ENCODE results near the gene MAP1LC3B. TPM values are rescaled to one million over a fixed set of nuclear protein-coding genes. Genes with fewer than 3 reads are reported as not detected.

Gene MAP1LC3B
- total and polyA plus RNA-seq, 2 experiments from 2014 or later = 73.3 to 134 TPM

DNA sequence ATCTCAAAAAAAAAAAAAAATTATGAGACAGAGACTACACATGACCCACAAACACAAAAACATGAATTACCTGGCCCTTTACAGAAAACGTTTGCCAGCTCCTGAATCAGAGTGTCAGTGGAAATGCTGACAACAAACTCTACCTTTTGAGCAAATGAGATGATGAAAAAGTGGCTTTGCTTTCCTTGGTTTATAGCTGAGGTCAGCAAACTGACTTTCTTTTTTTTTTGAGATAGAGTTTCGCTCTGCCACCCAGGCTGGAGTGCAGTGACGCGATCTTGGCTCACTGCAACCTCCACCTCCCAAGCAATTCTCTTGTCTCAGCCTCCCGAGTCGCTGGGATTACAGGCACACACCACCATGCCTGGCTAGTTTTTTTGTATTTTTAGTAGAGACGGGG, 54.3 kb downstream of the MAP1LC3B start:
- WGBS (ENCODE audit: low lambda C conversion rate, missing lambda C conversion rate) = 94% methylated on average over 7 of the region's 7 CpGs
- H3K27ac ChIP-seq = peak overlapping the region; percentile 63
- no peaks in the 10 kb centered on the region for H3K9me2 ChIP-seq (replicated peaks; ENCODE audit: insufficient read depth)

GRCh38 chr16:87447323-87447722, 55.2 kb downstream of the MAP1LC3B start:
- H3K4me1 ChIP-seq (ENCODE audit: insufficient read depth) = peaks cover 5% of the 10 kb centered on the region
- H3K79me2 ChIP-seq = peaks cover 39% of the 10 kb centered on the region
- H4K20me1 ChIP-seq (ENCODE audit: insufficient read depth, poor library complexity, severe bottlenecking) = no peaks in the 10 kb centered on the region
- no peak for TF ChIP-seq EZH2phosphoT487 (IDR thresholded peaks at IDR 0.05; ENCODE audit: low read depth, severe bottlenecking, unreplicated experiment)
- TF ChIP-seq, protein P1, sequence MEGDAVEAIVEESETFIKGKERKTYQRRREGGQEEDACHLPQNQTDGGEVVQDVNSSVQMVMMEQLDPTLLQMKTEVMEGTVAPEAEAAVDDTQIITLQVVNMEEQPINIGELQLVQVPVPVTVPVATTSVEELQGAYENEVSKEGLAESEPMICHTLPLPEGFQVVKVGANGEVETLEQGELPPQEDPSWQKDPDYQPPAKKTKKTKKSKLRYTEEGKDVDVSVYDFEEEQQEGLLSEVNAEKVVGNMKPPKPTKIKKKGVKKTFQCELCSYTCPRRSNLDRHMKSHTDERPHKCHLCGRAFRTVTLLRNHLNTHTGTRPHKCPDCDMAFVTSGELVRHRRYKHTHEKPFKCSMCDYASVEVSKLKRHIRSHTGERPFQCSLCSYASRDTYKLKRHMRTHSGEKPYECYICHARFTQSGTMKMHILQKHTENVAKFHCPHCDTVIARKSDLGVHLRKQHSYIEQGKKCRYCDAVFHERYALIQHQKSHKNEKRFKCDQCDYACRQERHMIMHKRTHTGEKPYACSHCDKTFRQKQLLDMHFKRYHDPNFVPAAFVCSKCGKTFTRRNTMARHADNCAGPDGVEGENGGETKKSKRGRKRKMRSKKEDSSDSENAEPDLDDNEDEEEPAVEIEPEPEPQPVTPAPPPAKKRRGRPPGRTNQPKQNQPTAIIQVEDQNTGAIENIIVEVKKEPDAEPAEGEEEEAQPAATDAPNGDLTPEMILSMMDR (IDR thresholded peaks at IDR 0.05; ENCODE audit: poor library complexity) = no peak
- H3K9me2 ChIP-seq (replicated peaks; ENCODE audit: insufficient read depth) = no peaks in the 10 kb centered on the region
- H3K4me3 ChIP-seq = no peak overlapping the region
- no peaks in the 10 kb centered on the region for H3K9me3 ChIP-seq (ENCODE audit: low read depth)
- H3K27ac ChIP-seq = peak overlapping the region; percentile 63
- H3K4me2 ChIP-seq = peak overlapping the region; percentile 26
- H3K36me3 ChIP-seq (replicated peaks; ENCODE audit: insufficient read depth, low read depth) = no peaks in the 10 kb centered on the region
- no peak overlapping the region for H2AFZ ChIP-seq
- no peaks in the 10 kb centered on the region for H3K27me3 ChIP-seq
- WGBS (ENCODE audit: low lambda C conversion rate, missing lambda C conversion rate) = 66% methylated on average over 6 of the region's 6 CpGs
- DNase-seq (ENCODE audit: low spot score) = no peak

More for the DNA sequence above, 54.3 kb downstream of the MAP1LC3B start:
- Histone ChIP-seq H2AFZ (no peak overlapping the region), H3K36me3 (replicated peaks; ENCODE audit: insufficient read depth, low read depth) (no peaks in the 10 kb centered on the region), H3K27me3 (no peaks in the 10 kb centered on the region), H3K9me3 (ENCODE audit: low read depth) (no peaks in the 10 kb centered on the region), H4K20me1 (ENCODE audit: insufficient read depth, poor library complexity, severe bottlenecking) (no peaks in the 10 kb centered on the region), H3K4me2 (no peak overlapping the region), H3K4me3 (no peak overlapping the region), H3K4me1 (ENCODE audit: insufficient read depth) (peaks cover 5% of the 10 kb centered on the region), H3K79me2 (peaks cover 43% of the 10 kb centered on the region)
- TF ChIP-seq EZH2phosphoT487 (IDR thresholded peaks at IDR 0.05; ENCODE audit: low read depth, severe bottlenecking, unreplicated experiment) = no peak
- no peak for TF ChIP-seq EZH2 (IDR thresholded peaks at IDR 0.05; ENCODE audit: borderline replicate concordance)
- no peak for DNase-seq (ENCODE audit: low spot score)

- H4K20me1 ChIP-seq (ENCODE audit: insufficient read depth, poor library complexity, severe bottlenecking) = no peaks in the 10 kb centered on the region
- H3K79me2 ChIP-seq = peaks cover 37% of the 10 kb centered on the region
- no peaks in the 10 kb centered on the region for H3K9me3 ChIP-seq (ENCODE audit: low read depth)
- TF ChIP-seq EZH2 (IDR thresholded peaks at IDR 0.05; ENCODE audit: borderline replicate concordance) (no peak), EZH2phosphoT487 (IDR thresholded peaks at IDR 0.05; ENCODE audit: low read depth, severe bottlenecking, unreplicated experiment) (no peak)
- TF ChIP-seq, protein P1 (IDR thresholded peaks at IDR 0.05; ENCODE audit: poor library complexity) = no peak
- no peak for DNase-seq (ENCODE audit: low spot score)
- no peaks in the 10 kb centered on the region for H3K27me3 ChIP-seq
- no peak overlapping the region for H3K4me3 ChIP-seq
- no peak overlapping the region for H3K27ac ChIP-seq
- H3K4me1 ChIP-seq (ENCODE audit: insufficient read depth) = peaks cover 5% of the 10 kb centered on the region
- WGBS (ENCODE audit: low lambda C conversion rate, missing lambda C conversion rate) = 95% methylated on average over 12 of the region's 12 CpGs
- H3K9me2 ChIP-seq (replicated peaks; ENCODE audit: insufficient read depth) = no peaks in the 10 kb centered on the region
- H2AFZ ChIP-seq = no peak overlapping the region
- H3K36me3 ChIP-seq (replicated peaks; ENCODE audit: insufficient read depth, low read depth) = no peaks in the 10 kb centered on the region
- no peak overlapping the region for H3K4me2 ChIP-seq
Measured at GRCh38 chr16:87448866-87449265, 56.7 kb downstream of the MAP1LC3B start.

DNA sequence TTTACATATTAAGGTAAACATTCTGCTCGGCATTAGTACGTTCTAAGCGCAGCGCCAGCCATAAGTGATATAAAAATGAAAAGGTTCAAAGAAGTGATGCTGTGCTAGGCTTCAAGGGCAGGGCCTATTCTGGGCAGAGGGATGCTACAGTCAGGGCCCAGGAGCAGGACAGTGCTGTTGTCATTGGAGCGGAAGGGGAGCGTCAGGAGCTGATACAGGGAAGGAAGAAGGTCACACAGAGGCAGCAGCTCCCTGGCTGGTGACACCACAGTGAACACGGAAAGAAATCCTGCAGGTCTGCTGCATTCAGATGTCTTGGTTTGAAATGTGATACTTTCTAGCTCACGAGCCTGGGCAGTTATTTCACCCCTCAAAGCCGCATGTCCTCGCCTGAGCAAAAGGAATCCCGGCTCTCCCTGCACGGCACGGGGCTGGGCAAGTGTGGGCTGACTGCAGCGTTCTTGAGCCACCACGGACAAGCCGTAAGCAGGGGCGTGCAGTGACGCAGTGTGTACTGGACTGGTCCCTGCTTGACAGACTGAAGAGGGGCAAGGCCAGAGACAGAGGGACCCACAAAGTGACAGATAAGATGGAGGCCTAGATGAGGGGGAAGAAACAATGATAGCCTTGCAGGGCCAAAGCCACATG, 59.6 kb downstream of the MAP1LC3B start:
- H3K4me2 ChIP-seq = no peak overlapping the region
- no peaks in the 10 kb centered on the region for H3K27me3 ChIP-seq
- TF ChIP-seq EZH2phosphoT487 (IDR thresholded peaks at IDR 0.05; ENCODE audit: low read depth, severe bottlenecking, unreplicated experiment) = no peak
- TF ChIP-seq, protein P1 (IDR thresholded peaks at IDR 0.05; ENCODE audit: poor library complexity) = no peak
- TF ChIP-seq EZH2 (IDR thresholded peaks at IDR 0.05; ENCODE audit: borderline replicate concordance) = no peak
- H2AFZ ChIP-seq = no peak overlapping the region
- DNase-seq (ENCODE audit: low spot score) = no peak
- H3K4me3 ChIP-seq = no peak overlapping the region
- no peak overlapping the region for H3K27ac ChIP-seq
- no peaks in the 10 kb centered on the region for H3K9me3 ChIP-seq (ENCODE audit: low read depth)
- H3K9me2 ChIP-seq (replicated peaks; ENCODE audit: insufficient read depth) = no peaks in the 10 kb centered on the region
- H3K4me1 ChIP-seq (ENCODE audit: insufficient read depth) = peaks cover 2% of the 10 kb centered on the region
- H3K79me2 ChIP-seq = peaks cover 40% of the 10 kb centered on the region
- H4K20me1 ChIP-seq (ENCODE audit: insufficient read depth, poor library complexity, severe bottlenecking) = no peaks in the 10 kb centered on the region
- 76% methylated on average over 18 of the region's 18 CpGs for WGBS (ENCODE audit: low lambda C conversion rate, missing lambda C conversion rate)
- no peaks in the 10 kb centered on the region for H3K36me3 ChIP-seq (replicated peaks; ENCODE audit: insufficient read depth, low read depth)
